ENCODE results near the gene CPNE7.
"Not testable (repeated sequence)": the region's sequence is repeated elsewhere in the genome, so short reads cannot be mapped to it uniquely, and the experiment has no call there.

Gene CPNE7

GRCh38 chr16:89567656-89568594 is 7.6 kb upstream of the CPNE7 start:
- DNase-seq, result no peak

GRCh38 chr16:89569506-89570341 is 5.8 kb upstream of the CPNE7 start:
- DNase-seq, result no peak

- no peak for DNase-seq
Observed at GRCh38 chr16:89570342-89570923, 5.1 kb upstream of the CPNE7 start.

DNA sequence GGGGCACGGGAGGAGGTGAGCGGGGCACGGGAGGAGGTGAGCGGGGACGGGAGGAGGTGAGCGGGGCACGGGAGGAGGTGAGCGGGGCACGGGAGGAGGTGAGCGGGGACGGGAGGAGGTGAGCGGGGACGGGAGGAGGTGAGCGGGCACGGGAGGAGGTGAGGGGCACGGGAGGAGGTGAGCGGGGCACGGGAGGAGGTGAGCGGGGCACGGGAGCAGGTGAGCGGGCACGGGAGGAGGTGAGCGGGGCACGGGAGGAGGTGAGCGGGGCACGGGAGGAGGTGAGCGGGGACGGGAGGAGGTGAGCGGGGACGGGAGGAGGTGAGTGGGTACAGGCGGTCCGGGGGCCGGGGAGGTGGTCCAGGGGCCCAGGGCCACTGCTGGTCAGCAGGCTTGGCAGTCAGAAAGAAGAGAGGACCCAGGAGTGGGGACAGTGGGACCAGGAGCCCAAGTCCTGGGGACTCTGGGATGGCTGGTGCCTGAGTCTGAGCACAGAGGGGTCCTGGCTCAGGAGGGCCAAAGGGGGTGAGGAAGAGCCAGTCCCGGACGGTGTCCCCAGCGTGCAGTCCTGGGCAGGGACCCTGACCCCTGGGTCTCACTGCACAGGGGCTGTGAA is 4.5 kb upstream of the CPNE7 start:
- DNase-seq, result not testable (repeated sequence)

DNA sequence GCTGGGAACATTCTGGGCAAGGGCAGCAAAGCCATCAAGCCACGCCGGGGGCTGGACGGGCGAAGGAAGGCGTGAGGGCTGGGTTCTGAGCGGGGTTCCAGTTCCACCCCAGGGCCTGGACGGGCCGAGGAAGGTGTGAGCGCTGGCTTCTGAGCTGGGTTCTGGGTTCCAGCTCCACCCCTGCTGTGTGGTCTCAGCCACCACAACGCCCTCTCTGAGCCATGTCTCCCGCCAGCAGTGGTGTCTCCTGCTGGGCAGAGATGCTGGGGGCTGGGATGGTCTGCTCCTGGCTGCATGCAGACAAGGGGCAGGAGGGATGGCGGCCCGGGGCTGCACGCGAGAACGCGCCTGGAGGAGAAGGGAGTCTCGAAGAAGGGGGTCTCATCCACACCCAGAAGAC is 3.9 kb upstream of the CPNE7 start:
- DNase-seq, result no peak

DNA sequence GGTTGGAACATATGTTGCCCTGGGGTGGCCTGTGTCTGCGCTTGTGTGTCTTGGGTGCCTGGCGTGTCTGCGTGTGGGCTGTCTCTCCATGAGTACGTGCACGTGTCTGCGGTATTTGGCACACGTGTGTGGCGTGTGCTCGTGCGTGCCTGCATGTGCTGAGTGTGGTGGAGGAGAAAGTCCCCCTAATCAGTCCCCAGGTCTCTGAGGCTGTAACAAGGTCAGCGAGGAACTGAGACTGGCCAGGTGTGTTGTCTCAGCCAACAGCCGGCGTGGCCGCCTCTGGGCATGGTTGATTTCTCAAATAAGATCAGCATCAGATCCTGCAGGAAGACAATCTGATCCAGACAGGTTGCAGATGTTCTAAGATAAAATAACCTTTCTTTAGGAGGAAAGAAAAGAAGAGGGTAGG is 3.5 kb upstream of the CPNE7 start:
- DNase-seq, result no peak

- no peak for DNase-seq
Observed at GRCh38 chr16:89572485-89573205, 2.9 kb upstream of the CPNE7 start.

DNA sequence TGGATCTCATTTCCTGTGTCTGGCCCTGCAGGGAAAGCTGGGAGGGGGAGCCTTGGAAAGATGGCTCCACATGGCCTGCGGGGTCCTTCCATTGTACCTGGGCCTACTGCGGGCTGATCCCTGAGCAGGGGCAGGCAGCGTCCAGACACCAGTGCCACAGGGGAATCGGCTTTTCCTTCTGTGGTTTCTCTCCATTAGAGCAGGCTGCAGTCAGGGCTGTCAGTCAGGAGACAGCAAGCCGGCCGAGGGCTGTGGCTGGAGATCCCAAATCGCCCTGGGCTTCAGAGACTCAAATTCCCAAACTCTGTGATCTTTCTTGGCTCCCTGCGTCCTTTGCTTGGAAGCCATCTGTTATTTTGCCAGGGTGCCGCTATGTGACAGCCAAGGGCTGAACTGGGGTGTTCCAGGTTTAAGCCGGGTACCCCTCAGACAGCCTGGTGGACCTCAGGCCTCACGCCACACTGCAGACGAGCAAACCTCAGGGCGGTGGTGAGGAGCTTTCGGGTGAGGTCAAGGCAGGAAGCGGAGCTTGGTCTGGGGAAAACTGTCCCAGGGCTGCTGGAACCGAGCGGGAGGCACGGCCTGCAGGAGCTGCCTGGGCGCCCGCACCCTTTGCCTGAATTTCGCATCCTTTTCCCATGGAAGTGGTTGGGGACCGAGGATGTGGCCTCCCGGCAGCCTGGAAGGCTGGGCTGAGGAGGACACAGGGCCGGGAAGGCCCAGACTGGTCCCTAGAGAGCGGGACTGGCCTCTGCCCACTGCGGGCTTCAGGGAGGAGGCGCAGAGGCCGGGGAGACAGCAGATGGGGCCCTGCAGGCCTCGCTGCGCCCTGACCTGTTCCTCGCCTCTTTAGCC is 1.5 kb upstream of the CPNE7 start:
- no peak for DNase-seq

DNA sequence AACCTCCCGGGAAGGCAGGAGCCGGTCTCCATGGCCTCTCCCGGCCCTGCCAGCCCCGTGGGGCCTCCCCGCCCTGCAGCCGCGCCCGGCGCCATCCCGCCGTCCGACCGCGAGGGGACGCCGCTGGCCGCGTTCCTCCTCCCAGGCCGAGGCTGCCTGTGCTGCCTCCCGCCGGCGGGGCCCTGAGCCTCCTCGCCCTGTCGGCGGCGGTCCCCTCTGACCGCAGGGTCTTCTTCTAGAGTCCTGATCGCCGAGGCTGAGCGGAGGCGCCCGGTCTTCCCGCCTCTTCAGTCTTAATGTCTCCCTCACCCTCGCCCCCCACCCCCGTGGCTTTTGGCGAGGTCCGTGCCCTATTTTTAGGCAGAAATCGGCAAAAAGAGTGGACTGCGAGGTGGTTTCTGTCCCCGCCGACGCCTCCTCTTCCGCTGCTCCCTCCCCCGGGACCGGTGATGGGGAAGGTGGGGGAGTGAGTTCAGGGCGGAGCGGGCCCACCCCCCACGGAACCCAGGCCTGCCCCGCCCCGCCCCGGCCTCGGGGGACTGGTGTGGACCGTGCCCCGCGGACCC is 794 bp upstream of the CPNE7 start:
- no peak for DNase-seq

DNA sequence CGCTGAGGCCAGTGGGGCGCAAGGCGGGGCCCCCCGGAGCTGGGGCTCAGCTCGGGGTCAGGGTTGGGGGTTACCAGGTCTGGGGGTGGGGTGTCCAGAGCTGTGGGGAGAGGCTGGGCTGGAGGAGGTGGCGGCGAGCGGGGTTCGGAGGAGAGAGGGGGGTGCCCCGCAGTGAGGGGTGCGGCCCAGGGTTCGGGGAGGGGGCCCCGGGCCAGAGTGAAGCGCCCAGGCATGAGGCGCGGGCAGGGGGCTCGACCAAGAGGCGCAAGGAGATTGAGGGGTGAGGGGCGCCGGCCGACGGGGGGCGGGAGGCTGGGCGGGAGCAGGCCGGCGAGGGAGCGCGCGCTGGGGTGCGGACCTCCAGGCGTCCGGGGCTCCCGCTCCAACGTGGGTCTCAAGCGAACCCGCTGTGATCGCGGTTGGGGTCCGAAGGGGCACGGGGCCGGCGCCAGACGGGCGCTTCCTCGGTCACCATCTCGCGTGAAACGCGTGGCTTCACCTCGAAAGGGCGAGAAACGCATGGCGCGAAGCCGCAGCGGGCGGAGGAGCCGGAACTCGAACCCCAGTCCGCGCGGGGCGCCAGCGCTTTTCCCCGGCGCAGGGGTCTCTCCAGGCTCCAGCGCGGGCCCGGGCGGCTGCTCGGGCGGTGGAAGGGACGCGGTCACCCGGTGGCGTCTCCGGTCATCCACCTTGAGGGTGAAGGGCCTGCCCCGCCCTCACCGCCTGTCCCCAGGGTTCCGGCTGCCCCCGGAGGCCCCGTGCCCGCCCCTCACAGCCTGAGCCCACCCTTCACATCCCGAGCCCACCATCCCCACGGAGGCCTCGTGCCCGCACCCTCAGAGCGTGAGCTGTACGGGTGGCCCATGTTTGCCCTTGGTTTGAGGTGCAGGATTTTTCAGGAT is 846 bp downstream of the CPNE7 start:
- no peak for DNase-seq

DNA sequence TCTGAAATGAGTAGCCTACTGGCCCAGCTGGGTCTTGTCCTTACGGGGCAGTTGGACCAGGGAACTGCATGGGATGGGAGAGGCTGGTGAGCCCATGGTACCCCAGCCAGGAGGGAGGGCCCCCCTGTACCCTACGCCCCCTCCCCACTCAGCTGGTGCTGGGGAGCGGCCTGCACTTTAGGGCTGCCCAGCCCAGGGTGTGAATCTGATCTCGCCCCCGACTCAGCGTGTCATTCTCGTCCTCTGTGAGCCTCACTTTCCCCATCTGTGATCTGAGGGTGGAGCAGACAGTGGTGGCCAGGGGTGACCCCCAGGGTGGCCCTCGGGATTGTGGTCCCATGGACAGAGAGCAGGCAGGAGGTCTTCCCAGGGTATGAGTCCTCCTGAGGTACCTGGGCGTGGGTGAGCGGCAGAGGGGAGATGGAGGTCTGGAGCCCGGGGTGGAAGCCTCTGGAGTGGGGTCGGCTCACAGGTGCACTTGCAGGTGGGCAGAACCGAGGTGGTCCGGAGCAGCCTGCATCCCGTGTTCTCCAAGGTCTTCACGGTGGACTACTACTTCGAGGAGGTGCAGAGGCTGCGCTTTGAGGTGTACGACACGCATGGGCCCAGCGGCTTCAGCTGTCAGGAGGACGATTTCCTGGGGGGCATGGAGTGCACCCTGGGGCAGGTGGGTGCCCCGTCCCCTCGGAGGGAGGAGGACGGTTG is 1.6 kb downstream of the CPNE7 start:
- no peak for DNase-seq

DNA sequence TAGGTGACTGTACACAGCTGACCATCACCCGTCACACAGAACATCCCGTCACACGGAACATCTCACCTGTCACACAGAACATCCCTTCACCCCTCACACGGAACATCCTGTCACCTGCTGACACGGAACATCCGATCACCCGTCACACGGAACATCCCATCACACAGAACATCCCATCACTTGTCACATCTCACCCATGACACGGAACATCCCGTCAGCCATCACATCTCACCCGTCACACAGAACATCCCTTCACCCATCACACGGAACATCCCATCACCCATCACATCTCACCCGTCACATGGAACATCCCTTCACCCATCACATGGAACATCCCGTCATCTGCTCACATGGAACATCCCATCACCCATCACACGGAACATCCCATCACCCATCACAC is 3.8 kb downstream of the CPNE7 start:
- no peak for DNase-seq

- DNase-seq, result no peak
Observed at GRCh38 chr16:89581045-89581695, 5.6 kb downstream of the CPNE7 start.

DNA sequence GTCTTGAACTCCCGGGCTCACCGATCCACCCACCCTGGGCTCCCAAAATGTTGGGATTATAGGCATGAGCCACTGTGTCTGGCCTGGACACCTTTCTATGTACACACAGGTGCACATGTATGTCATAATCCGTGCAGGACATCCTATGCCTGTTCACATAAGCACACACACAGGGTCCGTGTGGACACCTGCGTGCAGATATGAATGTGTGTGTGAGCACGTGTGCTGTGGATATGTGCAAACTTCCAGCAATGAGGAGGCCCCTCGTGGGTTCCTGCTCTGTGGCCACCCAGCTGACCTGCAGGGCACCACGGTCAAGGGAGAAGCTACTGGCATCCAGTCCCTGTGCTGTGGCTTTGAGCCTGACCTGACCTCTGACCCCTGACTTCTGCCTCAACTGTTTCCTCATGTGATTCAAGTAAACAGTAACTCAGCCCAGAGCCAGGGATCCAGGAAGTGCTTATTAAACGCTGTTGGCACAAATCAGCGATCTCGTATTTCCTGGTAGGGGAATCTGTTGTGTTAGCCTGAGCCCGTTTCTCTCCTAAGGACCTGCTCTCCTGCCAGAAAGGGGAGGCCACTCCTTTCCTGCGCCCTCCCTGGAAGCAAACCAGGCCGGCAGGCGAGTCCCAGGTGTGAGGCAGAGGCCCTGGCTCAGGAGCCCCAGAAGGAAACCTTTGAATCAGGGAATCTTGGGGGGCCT is 6.5 kb downstream of the CPNE7 start:
- no peak for DNase-seq

DNA sequence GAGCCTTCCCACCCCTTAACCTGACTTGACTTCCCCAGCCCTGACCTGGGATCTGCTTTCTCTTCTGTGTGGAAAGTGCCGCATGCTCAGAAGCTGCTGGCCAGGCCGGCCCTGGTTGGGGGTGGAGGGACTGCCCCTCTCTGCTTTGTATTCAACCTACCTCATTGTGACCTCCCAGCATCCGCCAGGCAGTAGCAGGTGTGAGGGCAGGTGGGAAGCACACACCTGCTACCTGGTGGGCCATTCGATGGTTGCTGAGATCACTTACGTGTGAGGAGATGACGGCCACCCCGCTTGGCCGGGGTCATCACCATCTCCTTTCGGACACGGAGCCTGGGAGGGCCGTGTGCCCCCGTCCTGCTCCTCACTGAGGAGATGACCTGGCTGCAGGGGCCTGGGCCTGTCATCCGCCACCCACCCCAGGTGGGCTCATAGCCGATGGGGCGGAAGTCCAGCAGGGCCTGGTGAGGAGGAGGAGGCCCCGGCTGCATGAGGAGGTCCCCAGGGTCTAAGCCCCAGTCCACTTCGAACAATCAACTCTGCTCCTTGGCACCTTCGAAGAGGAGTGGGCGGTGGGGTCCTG is 7.1 kb downstream of the CPNE7 start:
- no peak for DNase-seq

DNA sequence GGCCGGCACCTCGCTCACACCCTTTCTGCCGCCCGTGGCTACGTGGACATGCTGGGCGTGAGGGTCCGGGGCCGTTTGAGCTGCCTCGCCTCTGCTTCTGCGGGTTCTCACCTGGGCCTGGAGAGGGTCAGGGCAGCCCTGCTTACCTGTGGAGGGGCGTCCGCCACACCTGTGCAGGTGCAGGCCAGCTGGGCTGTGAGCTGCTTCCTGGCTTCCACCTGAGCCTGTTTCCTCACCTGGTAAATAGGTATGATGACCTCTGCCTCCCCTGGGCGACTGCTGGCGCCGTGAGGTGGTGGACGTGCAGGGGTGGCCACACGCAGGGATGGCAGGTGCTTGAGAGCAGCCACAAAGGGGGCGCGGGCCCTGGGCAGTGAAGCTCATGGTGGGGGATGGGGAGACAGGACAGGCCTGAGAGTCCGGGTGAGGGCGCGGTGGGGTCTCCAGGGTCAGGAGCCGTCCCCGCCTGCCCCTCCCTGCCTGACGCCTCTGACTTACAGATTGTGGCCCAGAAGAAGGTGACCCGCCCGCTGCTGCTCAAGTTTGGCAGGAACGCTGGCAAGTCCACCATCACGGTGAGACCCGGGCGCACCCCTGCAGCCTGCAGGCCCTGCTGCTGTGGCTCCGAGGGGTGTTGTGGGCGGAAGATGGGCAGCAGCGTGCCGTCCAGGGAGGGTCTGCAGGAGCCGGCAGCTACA is 7.8 kb downstream of the CPNE7 start:
- no peak for DNase-seq

Data from NCI-H2171 (cell line).